Measurements from ENCODE around the gene DNAH5.

DNAH5 gene

DNA sequence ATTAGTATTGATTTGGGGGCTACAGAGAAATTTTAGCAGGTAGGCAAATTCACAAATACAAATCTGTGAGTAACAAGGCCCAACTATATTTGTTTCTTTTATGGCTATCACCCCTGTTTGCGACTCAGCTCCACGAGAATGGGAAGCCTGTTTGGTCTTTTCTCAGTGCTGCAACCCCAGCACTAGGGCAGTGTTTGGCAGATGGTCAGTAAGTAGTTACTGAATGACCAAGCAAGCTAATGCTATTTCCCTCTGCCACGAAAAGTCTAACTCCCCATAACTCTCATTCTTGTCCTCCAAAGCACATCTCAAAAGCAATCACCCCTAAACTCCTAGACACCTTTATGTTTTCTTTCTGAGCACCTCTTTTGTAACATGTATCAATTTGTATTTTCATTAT lies 245.6 kb downstream of the DNAH5 start:
- Histone ChIP-seq H3K36me3 (ENCODE audit: control insufficient read depth in 5 of 5, insufficient read depth in 5 of 5, low read length in 5 of 5) (no peaks in the 10 kb centered on the region), H3K4me1 (ENCODE audit: control insufficient read depth in 5 of 5, insufficient read depth in 5 of 5, low read length in 5 of 5) (no peaks in the 10 kb centered on the region), H3K4me3 (ENCODE audit: low read depth in 1 of 5, low read length in 5 of 5) (no peak overlapping the region), H3K9me3 (ENCODE audit: control insufficient read depth in 5 of 5, low read length in 5 of 5) (peaks cover 0 to 5% (median 0%) of the 10 kb centered on the region in 5 donors), H3K27me3 (ENCODE audit: control insufficient read depth in 5 of 5, insufficient read depth in 4 of 5, low read length in 5 of 5) (no peaks in the 10 kb centered on the region), H3K9ac (ENCODE audit: low read length in 5 of 5) (no peak overlapping the region), H3K27ac (ENCODE audit: low read depth, low read length) (no peak overlapping the region)

DNA sequence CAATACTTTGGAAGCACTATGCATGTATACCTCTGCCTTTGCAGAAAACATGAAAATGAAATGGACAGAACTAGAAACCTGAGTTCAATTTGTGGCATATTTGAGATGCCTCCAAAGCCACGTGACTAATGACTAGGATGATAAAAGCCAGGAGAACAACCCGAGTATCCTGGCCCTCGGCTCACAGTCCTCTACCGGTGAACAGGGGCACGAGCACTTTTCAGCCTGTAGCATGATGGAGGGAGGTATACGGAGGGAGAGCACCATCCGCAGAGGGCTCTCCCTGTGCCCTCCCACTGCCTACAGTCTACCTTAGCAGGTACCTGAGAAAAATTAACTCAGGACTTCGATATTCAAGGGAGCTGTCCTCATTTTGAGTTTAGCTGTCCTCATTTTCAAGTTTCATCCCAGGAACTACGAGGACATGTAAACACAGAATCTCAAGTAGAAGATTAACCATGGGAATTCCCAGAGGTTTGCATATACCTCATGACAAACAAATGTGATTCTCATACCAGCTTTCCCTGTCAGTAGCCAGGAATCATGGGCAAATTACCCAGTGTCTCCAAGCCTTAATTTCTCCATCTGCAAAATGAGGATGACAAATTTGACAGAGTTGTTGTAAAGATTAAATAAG lies 249.3 kb downstream of the DNAH5 start:
- Histone ChIP-seq H3K4me1 (ENCODE audit: control insufficient read depth in 5 of 5, insufficient read depth in 5 of 5, low read length in 5 of 5) (no peaks in the 10 kb centered on the region), H3K9ac (ENCODE audit: low read length in 5 of 5) (no peak overlapping the region), H3K36me3 (ENCODE audit: control insufficient read depth in 5 of 5, insufficient read depth in 5 of 5, low read length in 5 of 5) (no peaks in the 10 kb centered on the region), H3K4me3 (ENCODE audit: low read depth in 1 of 5, low read length in 5 of 5) (no peak overlapping the region), H3K27me3 (ENCODE audit: control insufficient read depth in 5 of 5, insufficient read depth in 4 of 5, low read length in 5 of 5) (no peaks in the 10 kb centered on the region), H3K27ac (ENCODE audit: low read depth, low read length) (no peak overlapping the region), H3K9me3 (ENCODE audit: control insufficient read depth in 5 of 5, low read length in 5 of 5) (peaks cover 0 to 5% (median 0%) of the 10 kb centered on the region in 5 donors)

DNA sequence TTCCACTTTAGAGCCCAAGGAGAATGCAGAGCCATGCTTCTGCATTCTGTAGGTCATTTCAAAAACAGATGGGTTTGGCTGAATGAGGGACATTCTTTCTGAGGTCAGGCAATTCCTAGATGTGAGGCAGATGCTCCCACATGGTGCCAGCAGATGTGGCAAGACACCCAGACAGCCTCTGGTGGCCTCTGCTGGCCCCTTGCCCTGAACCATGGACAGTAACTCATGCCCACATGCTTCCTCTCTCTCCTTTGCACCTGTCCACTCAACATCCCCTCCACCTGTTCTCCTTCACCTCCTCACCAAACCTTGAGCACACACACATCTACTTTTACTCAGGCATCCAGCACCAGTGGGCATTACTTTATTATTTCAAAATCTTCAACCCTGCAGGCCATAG lies 252.3 kb downstream of the DNAH5 start:
- Histone ChIP-seq H3K9ac (ENCODE audit: low read length in 5 of 5) (no peak overlapping the region), H3K27ac (ENCODE audit: low read depth, low read length) (no peak overlapping the region), H3K4me3 (ENCODE audit: low read depth in 1 of 5, low read length in 5 of 5) (no peak overlapping the region), H3K4me1 (ENCODE audit: control insufficient read depth in 5 of 5, insufficient read depth in 5 of 5, low read length in 5 of 5) (no peaks in the 10 kb centered on the region), H3K27me3 (ENCODE audit: control insufficient read depth in 5 of 5, insufficient read depth in 4 of 5, low read length in 5 of 5) (no peaks in the 10 kb centered on the region), H3K36me3 (ENCODE audit: control insufficient read depth in 5 of 5, insufficient read depth in 5 of 5, low read length in 5 of 5) (no peaks in the 10 kb centered on the region), H3K9me3 (ENCODE audit: control insufficient read depth in 5 of 5, low read length in 5 of 5) (peaks cover 0 to 13% (median 5%) of the 10 kb centered on the region in 5 donors)

DNA sequence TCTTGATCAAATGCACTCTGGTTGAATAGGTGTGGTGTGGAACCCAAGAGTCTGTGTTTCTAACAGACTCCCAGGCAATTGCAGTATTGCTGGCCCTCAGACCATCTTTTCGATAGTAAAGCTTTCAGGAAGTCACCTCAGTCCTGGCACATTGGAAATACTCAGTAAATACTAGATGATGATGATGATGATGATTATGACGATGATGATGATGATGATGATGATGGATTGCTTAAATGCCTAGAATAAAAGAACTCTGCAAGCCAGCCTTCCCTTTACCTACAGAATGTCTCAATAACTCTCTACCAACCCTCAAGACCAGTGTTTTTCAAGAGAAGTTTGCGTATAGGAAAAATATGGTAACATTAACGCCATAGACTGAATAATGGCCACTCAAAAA lies 268.0 kb downstream of the DNAH5 start:
- Histone ChIP-seq H3K4me3 (ENCODE audit: low read depth in 1 of 5, low read length in 5 of 5) (no peak overlapping the region), H3K27ac (ENCODE audit: low read depth, low read length) (no peak overlapping the region), H3K36me3 (ENCODE audit: control insufficient read depth in 5 of 5, insufficient read depth in 5 of 5, low read length in 5 of 5) (no peaks in the 10 kb centered on the region), H3K4me1 (ENCODE audit: control insufficient read depth in 5 of 5, insufficient read depth in 5 of 5, low read length in 5 of 5) (no peaks in the 10 kb centered on the region), H3K27me3 (ENCODE audit: control insufficient read depth in 5 of 5, insufficient read depth in 4 of 5, low read length in 5 of 5) (no peaks in the 10 kb centered on the region), H3K9me3 (ENCODE audit: control insufficient read depth in 5 of 5, low read length in 5 of 5) (no peaks in the 10 kb centered on the region), H3K9ac (ENCODE audit: low read length in 5 of 5) (no peak overlapping the region)

DNA sequence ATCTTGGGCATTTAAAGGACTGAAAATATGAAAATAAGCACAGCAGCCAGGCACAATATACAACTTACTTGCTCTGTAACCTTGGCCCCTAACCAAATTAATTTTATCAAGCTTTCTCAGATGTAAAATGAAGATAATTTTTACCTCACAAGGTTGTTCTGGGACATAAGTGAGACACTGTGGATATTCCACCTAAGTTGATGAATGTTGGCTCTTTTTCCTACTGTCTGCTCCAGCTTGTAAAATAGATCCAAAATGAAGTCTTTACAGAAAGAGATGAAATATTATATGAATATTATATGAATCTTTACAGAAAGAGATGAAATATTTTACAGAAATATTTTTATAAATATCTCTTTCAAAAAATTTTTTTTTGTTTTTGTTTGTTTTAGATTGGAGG lies 270.1 kb downstream of the DNAH5 start:
- H3K4me1 ChIP-seq (ENCODE audit: control insufficient read depth in 5 of 5, insufficient read depth in 5 of 5, low read length in 5 of 5): no peaks in the 10 kb centered on the region
- no peak overlapping the region for H3K9ac ChIP-seq (ENCODE audit: low read length in 5 of 5)
- peaks cover 0 to 1% (median 0%) of the 10 kb centered on the region in 5 donors for H3K9me3 ChIP-seq (ENCODE audit: control insufficient read depth in 5 of 5, low read length in 5 of 5)
- H3K27me3 ChIP-seq (ENCODE audit: control insufficient read depth in 5 of 5, insufficient read depth in 4 of 5, low read length in 5 of 5): no peaks in the 10 kb centered on the region
- H3K4me3 ChIP-seq (ENCODE audit: low read depth in 1 of 5, low read length in 5 of 5): no peak overlapping the region
- H3K36me3 ChIP-seq (ENCODE audit: control insufficient read depth in 5 of 5, insufficient read depth in 5 of 5, low read length in 5 of 5): no peaks in the 10 kb centered on the region
- no peak overlapping the region for H3K27ac ChIP-seq (ENCODE audit: low read depth, low read length)

DNA sequence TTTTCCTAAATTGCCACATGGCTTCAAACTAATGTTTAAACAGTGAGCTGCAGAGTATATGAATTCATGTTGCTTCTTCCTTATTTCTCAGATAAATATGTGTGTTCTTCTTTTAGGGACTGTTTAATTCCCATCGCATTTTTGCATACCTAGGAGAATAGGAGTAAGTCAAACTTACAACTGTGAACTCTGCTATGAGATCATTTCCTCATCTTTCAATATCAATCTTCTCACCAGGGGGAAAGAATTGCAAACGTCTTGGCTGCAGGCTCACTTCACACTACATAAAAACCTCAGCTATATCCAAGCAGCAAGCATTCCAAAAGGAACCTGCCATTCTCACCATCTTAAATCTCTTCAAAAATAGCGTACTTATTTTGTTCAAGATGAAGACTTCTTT lies 271.0 kb downstream of the DNAH5 start:
- H3K27ac ChIP-seq (ENCODE audit: low read depth, low read length): no peak overlapping the region
- no peaks in the 10 kb centered on the region for H3K4me1 ChIP-seq (ENCODE audit: control insufficient read depth in 5 of 5, insufficient read depth in 5 of 5, low read length in 5 of 5)
- peaks cover 0 to 4% (median 0%) of the 10 kb centered on the region in 5 donors for H3K9me3 ChIP-seq (ENCODE audit: control insufficient read depth in 5 of 5, low read length in 5 of 5)
- no peaks in the 10 kb centered on the region for H3K36me3 ChIP-seq (ENCODE audit: control insufficient read depth in 5 of 5, insufficient read depth in 5 of 5, low read length in 5 of 5)
- H3K9ac ChIP-seq (ENCODE audit: low read length in 5 of 5): no peak overlapping the region
- no peaks in the 10 kb centered on the region for H3K27me3 ChIP-seq (ENCODE audit: control insufficient read depth in 5 of 5, insufficient read depth in 4 of 5, low read length in 5 of 5)
- H3K4me3 ChIP-seq (ENCODE audit: low read depth in 1 of 5, low read length in 5 of 5): no peak overlapping the region

DNA sequence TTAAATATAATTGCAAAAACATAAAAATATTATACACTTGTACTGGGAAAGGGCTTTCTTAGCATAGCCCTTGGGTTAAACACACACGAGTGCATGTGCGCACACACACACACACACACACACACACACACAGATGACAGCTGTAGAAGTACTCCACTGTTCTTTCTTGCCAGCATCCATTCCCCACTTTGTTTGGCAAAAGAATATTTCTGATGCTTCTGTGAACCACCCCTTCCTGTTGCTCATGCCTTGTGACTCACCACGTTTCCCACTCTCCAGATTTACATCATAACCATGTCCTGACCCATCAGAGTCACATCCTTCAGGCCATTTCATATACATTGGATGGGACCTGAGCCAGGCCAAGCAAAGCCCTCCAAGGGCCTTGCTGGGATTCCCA lies 280.1 kb downstream of the DNAH5 start:
- H3K4me3 ChIP-seq (ENCODE audit: low read depth in 1 of 5, low read length in 5 of 5): no peak overlapping the region
- no peak overlapping the region for H3K27ac ChIP-seq (ENCODE audit: low read depth, low read length)
- H3K4me1 ChIP-seq (ENCODE audit: control insufficient read depth in 5 of 5, insufficient read depth in 5 of 5, low read length in 5 of 5): no peaks in the 10 kb centered on the region
- H3K36me3 ChIP-seq (ENCODE audit: control insufficient read depth in 5 of 5, insufficient read depth in 5 of 5, low read length in 5 of 5): no peaks in the 10 kb centered on the region
- no peak overlapping the region for H3K9ac ChIP-seq (ENCODE audit: low read length in 5 of 5)
- H3K27me3 ChIP-seq (ENCODE audit: control insufficient read depth in 5 of 5, insufficient read depth in 4 of 5, low read length in 5 of 5): peaks cover 0 to 2% (median 0%) of the 10 kb centered on the region in 5 donors
- H3K9me3 ChIP-seq (ENCODE audit: control insufficient read depth in 5 of 5, low read length in 5 of 5): peaks cover 0 to 3% (median 0%) of the 10 kb centered on the region in 5 donors

DNA sequence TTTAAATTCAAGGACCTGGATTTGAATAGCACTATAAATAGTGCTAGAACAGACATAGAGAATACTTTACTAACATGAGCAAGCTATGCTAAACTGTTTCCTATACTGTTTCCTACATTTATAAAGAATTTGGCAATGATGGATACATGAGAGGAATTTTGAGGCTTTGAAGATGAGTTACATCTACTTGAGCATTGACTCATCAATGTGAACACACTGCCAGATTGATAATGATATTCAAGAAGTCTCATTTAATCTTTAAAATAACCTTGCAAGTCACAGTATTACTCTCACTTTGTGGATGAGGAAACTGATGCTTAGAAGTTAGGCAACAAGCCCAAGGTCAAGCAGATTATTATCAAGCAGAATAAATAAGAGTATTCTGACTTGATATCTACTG lies 281.9 kb downstream of the DNAH5 start:
- Histone ChIP-seq H3K4me3 (ENCODE audit: low read depth in 1 of 5, low read length in 5 of 5) (no peak overlapping the region), H3K9ac (ENCODE audit: low read length in 5 of 5) (no peak overlapping the region), H3K27ac (ENCODE audit: low read depth, low read length) (no peak overlapping the region), H3K27me3 (ENCODE audit: control insufficient read depth in 5 of 5, insufficient read depth in 4 of 5, low read length in 5 of 5) (peaks cover 0 to 2% (median 0%) of the 10 kb centered on the region in 5 donors), H3K36me3 (ENCODE audit: control insufficient read depth in 5 of 5, insufficient read depth in 5 of 5, low read length in 5 of 5) (no peaks in the 10 kb centered on the region), H3K9me3 (ENCODE audit: control insufficient read depth in 5 of 5, low read length in 5 of 5) (peaks cover 0 to 3% (median 0%) of the 10 kb centered on the region in 5 donors), H3K4me1 (ENCODE audit: control insufficient read depth in 5 of 5, insufficient read depth in 5 of 5, low read length in 5 of 5) (no peaks in the 10 kb centered on the region)

DNA sequence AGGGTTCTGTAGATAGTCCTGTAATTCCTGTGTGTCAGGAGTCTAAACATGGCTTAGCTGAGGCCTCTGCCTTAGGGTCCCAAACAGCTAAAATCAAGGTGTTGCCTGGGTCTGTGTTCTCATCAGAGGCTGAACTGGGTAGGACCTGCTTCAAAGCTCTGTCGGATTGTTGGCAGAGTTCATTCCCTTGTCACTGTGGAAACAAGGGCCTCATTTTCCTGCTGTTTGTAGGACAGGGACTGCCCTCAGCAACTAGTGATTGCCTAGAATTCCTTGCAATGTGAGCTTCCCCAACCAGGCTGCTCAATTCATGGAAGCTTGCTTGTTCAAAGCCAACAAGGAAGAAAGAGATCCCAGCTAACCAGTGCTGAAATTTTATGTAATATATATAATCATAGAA lies 283.2 kb downstream of the DNAH5 start:
- H3K4me3 ChIP-seq (ENCODE audit: low read depth in 1 of 5, low read length in 5 of 5): no peak overlapping the region
- H3K9me3 ChIP-seq (ENCODE audit: control insufficient read depth in 5 of 5, low read length in 5 of 5): peaks cover 0 to 3% (median 0%) of the 10 kb centered on the region in 5 donors
- no peaks in the 10 kb centered on the region for H3K36me3 ChIP-seq (ENCODE audit: control insufficient read depth in 5 of 5, insufficient read depth in 5 of 5, low read length in 5 of 5)
- H3K4me1 ChIP-seq (ENCODE audit: control insufficient read depth in 5 of 5, insufficient read depth in 5 of 5, low read length in 5 of 5): no peaks in the 10 kb centered on the region
- H3K27me3 ChIP-seq (ENCODE audit: control insufficient read depth in 5 of 5, insufficient read depth in 4 of 5, low read length in 5 of 5): peaks cover 0 to 2% (median 0%) of the 10 kb centered on the region in 5 donors
- no peak overlapping the region for H3K9ac ChIP-seq (ENCODE audit: low read length in 5 of 5)
- no peak overlapping the region for H3K27ac ChIP-seq (ENCODE audit: low read depth, low read length)

DNA sequence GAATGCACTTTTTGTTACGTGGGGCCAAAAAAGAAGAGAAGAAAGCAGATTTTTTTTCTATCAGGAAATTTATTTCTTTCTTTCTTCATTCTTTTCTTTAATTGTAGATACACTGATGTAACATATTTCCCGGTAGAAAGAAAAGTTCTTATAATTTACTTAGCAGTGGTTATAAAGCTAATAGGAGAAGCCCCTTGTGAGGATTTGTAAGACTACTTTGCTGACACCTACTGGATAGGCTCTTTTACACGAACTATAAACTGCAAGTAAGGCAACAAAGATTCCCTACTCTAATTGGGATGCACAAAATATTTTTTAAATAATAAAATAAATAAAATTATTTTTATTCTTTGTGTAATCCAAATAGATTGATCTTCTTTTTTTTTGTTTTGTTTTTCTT lies 284.4 kb downstream of the DNAH5 start:
- peaks cover 0 to 9% (median 0%) of the 10 kb centered on the region in 5 donors for H3K9me3 ChIP-seq (ENCODE audit: control insufficient read depth in 5 of 5, low read length in 5 of 5)
- peaks cover 0 to 2% (median 0%) of the 10 kb centered on the region in 5 donors for H3K27me3 ChIP-seq (ENCODE audit: control insufficient read depth in 5 of 5, insufficient read depth in 4 of 5, low read length in 5 of 5)
- no peak overlapping the region for H3K27ac ChIP-seq (ENCODE audit: low read depth, low read length)
- H3K36me3 ChIP-seq (ENCODE audit: control insufficient read depth in 5 of 5, insufficient read depth in 5 of 5, low read length in 5 of 5): no peaks in the 10 kb centered on the region
- no peak overlapping the region for H3K4me3 ChIP-seq (ENCODE audit: low read depth in 1 of 5, low read length in 5 of 5)
- H3K9ac ChIP-seq (ENCODE audit: low read length in 5 of 5): no peak overlapping the region
- H3K4me1 ChIP-seq (ENCODE audit: control insufficient read depth in 5 of 5, insufficient read depth in 5 of 5, low read length in 5 of 5): no peaks in the 10 kb centered on the region
